Activated CD4-positive, alpha-beta T cell treated with anti-CD3 and anti-CD28 coated beads, Interleukin-2, amount 50 U/mL, for 4 hours (primary cell): Measurements from ENCODE around the gene BIN2.

Experiments used
- DNase-seq, 2 experiments: peaks; one replicate each; pipeline ENCODE4 v3.0.0-alpha.2; 2020

BIN2 gene

GRCh38 chr12:51253276-51253675 is 70.7 kb downstream of the BIN2 start:
- DNase-seq = no peak

DNA sequence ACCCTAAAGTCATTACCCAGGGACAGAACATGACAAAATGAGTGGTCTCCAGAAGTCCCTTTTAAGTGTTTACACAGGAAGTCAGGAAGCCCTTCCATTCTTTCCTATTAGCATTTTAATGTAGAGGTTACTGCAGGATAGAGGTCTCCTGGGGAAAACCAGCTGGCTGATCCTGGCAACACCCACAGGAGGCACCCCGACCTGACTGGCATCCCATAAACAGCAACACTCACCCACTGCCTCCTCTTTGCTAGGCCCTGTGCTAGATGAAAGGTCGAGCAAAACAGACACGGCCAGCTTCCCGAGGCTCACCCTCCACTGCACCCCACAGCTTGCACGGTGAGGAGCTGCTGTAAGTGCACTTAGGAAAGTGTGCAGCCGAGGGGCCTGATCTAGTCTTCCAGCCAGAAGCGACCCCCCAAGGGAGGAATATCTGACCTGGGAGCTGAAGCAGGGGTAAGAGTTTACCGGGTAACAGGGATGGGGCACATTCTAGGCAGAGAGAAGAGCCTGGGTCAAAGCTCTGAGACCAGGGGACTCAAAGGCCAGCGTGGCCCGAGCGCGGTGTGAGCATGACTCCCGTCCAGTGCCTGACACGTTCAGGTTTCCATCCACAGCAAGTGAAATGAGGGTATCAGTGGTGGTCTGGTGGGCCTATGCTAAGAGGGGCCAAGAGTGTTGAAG is 76.3 kb downstream of the BIN2 start:
- DNase-seq = no peak

DNA sequence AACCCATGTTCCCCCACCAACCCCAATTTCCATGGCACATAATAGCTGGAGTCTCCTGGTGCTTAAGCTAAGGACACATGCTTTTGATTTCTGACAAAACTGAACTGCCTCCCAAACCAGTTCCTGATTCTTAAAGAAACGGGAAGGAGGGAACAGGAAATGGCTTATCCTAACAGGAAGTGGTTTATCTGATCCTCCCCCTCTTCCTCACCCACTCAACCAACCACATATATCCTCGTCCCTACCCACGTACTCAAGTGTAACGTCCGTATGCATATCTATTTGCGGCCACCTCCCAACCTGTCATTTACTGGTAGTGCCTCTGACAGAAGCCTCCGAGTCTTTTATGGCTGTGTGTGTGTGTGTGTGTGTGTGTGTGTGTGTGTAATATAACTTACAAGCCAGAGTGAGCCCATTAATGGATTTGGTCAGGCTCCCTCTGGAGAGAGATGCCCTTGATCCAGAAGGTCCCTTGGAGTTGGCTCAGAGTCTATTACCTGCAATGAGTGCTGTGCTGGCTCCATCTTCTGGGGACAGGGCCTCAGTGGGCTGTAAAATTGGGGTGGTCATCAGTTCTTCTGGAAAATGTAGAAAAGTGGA is 77.6 kb downstream of the BIN2 start:
- peak; percentile 31 for DNase-seq

- no peak for DNase-seq
Observed at GRCh38 chr12:51245476-51246253, 78.3 kb downstream of the BIN2 start.

GRCh38 chr12:51244269-51244668 is 79.7 kb downstream of the BIN2 start:
- DNase-seq = no peak

- no peak for DNase-seq
Observed at GRCh38 chr12:51242876-51243275, 81.1 kb downstream of the BIN2 start.

- DNase-seq = no peak
Observed at GRCh38 chr12:51242120-51242519, 81.9 kb downstream of the BIN2 start.

- no peak for DNase-seq
Observed at GRCh38 chr12:51240971-51241370, 83.0 kb downstream of the BIN2 start.

DNA sequence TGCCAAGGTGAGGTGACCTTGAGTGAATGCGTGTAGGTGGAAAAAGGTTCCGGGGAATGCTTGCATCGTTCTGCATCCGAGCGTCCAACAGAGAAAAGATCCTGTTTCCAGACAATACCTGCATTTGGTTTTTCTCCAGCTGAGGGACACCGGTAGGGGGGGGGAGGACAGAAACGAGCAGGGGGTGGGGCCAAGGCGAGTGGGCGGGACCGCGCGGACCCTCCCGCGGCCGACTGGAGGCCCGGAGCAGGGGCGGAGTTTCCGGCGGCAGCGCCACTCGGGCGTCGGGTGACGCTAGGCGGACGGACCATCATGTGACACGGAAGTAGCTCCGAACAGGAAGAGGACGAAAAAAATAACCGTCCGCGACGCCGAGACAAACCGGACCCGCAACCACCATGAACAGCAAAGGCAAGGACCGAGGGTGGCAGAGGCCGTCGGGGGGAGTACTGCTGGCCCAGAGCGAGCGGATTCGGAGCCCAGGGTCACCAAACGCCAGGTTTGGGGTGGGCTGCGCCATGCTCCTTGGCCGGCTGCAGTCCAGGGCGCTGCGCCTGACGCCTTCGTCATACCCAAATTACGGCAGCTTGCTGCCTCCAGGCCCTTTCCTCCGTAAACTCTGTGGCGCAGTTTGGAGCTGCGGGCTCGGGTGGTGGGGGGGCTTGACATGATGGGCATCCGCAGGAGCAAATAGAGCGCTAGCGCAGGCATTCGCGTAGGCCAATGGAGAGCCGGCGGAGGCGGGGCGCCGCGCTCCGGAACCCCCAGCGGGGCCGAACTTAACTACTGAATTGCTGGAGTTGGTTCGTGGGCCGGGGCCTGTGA is 85.3 kb downstream of the BIN2 start, which contains the start of gene DAZAP2:
DAZAP2 (plus strand) TSS at position 317 of the 825 bp plus-strand sequence; CDS start at position 399, 82 bp downstream.
- DNase-seq = peak; percentile 88

GRCh38 chr12:51238037-51238509 is 85.9 kb downstream of the BIN2 start:
- DNase-seq = no peak

GRCh38 chr12:51234530-51234929 is 89.4 kb downstream of the BIN2 start:
- DNase-seq = no peak

DNA sequence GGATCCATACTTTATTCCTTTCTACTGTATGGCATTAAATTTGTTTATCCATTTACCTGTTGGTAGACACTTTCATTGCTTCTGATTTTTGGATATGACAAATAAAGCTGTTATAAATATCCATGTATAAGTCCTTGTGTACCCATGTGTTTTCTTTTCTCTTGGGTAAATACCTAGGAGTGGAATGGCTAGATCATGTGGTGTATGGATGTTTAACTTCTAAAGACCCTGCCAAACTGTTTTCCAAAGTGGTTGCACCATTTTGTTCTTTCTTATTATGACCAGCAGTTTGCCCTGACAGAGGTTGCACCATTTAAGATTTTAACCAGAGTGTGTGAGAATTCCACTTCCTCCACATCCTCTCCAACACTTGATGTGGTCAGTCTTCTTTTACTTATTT is 91.3 kb downstream of the BIN2 start:
- no peak for DNase-seq
